Gastrocnemius medialis (tissue), 4 donors: ENCODE results near the gene LPAR3. TPM values are rescaled to one million over a fixed set of nuclear protein-coding genes. Genes with fewer than 3 reads are reported as not detected.

Experiments
- ATAC-seq, 2 donors: fragments of 150-250 bp; one replicate each; pipeline ENCODE4 v1.9.1; 2016
- DNase-seq, 2 donors: peaks; one replicate each; pipeline ENCODE4 v3.0.0-alpha.2; 2019
- H3K27ac ChIP-seq, 4 donors: fragments of 200-600 bp; sonication (generic); 1 replicate in 1 of 4; 2 replicates in 3 of 4; pipeline ENCODE4 v1.5.1; 2016 to 2018; ENCODE audit warnings: mild to moderate bottlenecking in 2 of 4, moderate library complexity in 1 of 4
- H3K27me3 ChIP-seq, 3 donors: fragments of 200-600 bp; sonication (generic) in 2 of 3; 1 replicate in 1 of 3; 2 replicates in 2 of 3; pipeline versions ENCODE4 v1.5.1 to v1.6.0; 2016 to 2019; ENCODE audit warnings: mild to moderate bottlenecking in 1 of 3, moderate library complexity in 1 of 3
- H3K36me3 ChIP-seq, 2 donors: fragments of 200-600 bp; sonication (generic) in 1 of 2; one replicate each; pipeline ENCODE4 v1.5.1; 2017 to 2018
- H3K4me1 ChIP-seq, 2 donors: fragments of 200-600 bp; sonication (generic) in 1 of 2; one replicate each; pipeline ENCODE4 v1.5.1; 2016 to 2017; ENCODE audit warnings: mild to moderate bottlenecking in 2 of 2
- H3K4me3 ChIP-seq, 4 donors: fragments of 200-600 bp; sonication (generic) in 3 of 4; 1 replicate in 1 of 4; 2 replicates in 3 of 4; pipeline ENCODE4 v1.5.1; 2016 to 2019; ENCODE audit warnings: mild to moderate bottlenecking in 2 of 4
- H3K9me3 ChIP-seq, 3 donors: fragments of 200-600 bp; sonication (generic) in 2 of 3; 1 replicate in 1 of 3; 2 replicates in 2 of 3; pipeline ENCODE4 v1.5.1; 2016 to 2019
- POLR2A ChIP-seq, 2 donors: fragments of 450-650 bp; IDR thresholded peaks; one replicate each; pipeline ENCODE4 v1.6.1; 2017; ENCODE audit warnings: antibody characterized with exemption in 2 of 2, mild to moderate bottlenecking in 2 of 2, moderate library complexity in 2 of 2
- in situ Hi-C, 4 donors: fragments of 200-750 bp; cut with MboI; loops; one replicate each; pipeline versions ENCODE4 v1.15.0 to v1.8.0; 2017; ENCODE audit warnings: low sequenced_read_pairs in 4 of 4
- intact Hi-C: fragments of 100-400 bp; cut with DNase I; formaldehyde crosslinking; loops from one replicate; pipeline ENCODE4 v1.15.1; 2023; ENCODE audit warnings: low total_unique reads
- total RNA-seq, 4 donors: library from RNA; depleted of rRNA; stranded (reverse); fragments of >200 nt; gene quantifications; one replicate each; pipeline versions ENCODE4 v1.1.0 to v1.2.3, GENCODE V29; 2016
- TF ChIP-seq, protein P1 (sequence below), 5 experiments: fragments of 450-650 bp in 3 of 5; fragments of 200-600 bp in 2 of 5; sonication (generic) in 2 of 5; IDR thresholded peaks in 4 of 5; conservative IDR thresholded peaks in 1 of 5; 1 replicate in 4 of 5; 2 replicates in 1 of 5; pipeline ENCODE4 v1.5.1; 2016 to 2019; ENCODE audit warnings: antibody characterized with exemption in 5 of 5, mild to moderate bottlenecking in 3 of 5, moderate library complexity in 3 of 5

LPAR3 gene, protein sequence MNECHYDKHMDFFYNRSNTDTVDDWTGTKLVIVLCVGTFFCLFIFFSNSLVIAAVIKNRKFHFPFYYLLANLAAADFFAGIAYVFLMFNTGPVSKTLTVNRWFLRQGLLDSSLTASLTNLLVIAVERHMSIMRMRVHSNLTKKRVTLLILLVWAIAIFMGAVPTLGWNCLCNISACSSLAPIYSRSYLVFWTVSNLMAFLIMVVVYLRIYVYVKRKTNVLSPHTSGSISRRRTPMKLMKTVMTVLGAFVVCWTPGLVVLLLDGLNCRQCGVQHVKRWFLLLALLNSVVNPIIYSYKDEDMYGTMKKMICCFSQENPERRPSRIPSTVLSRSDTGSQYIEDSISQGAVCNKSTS
- not detected for total RNA-seq

DNA sequence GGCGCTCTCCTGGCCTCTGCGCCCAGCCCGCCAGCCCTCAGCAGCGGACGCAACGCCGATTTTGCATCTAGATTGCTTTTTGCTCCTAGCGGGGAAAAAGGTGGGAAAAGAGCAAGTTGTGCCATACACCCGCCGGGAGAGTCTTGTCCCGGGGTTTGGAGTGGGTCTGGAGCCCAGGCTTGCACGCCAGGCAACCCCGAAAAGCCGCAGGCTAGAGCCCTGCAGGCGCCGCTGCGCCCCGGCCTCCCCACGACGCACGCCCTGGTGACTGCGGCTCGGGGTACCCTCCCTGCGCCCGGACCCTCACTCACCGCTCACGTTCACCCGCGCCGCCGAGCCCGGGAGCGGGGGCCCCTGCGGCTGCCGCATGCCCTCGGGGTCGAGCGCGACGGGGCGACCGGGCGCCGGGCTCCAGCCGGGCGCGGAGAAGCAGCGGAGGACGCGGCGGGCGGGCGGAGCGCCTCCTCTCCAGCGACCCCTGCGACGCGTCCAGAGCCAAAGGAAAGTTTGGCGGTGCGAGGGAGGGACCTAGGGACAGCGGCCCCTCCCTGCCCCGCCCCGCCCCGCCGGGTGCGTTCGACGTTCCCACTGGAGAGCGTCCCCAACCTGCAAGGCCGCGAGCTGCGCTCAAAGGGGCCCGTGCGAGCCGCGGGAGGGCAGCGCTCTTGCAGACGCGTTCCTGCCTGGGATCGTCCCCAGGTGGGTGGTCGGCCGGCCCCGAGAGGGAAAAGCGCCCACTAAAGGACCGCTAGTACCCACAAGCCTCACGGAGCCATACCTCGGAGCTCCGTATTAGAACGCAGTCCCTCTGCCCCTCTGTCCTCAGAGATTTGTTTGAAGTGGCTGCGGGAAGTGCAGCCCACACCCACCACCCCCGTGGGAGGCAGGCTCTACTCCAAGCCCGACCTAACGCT is at the start of gene LPAR3:
TSS of gene LPAR3 (minus strand) at position 502 of the 914 bp plus-strand sequence. CDS start 27,086 bp downstream, outside the sequence.
- no peak for TF ChIP-seq POLR2A (IDR thresholded peaks at IDR 0.05)
- TF ChIP-seq, protein P1, sequence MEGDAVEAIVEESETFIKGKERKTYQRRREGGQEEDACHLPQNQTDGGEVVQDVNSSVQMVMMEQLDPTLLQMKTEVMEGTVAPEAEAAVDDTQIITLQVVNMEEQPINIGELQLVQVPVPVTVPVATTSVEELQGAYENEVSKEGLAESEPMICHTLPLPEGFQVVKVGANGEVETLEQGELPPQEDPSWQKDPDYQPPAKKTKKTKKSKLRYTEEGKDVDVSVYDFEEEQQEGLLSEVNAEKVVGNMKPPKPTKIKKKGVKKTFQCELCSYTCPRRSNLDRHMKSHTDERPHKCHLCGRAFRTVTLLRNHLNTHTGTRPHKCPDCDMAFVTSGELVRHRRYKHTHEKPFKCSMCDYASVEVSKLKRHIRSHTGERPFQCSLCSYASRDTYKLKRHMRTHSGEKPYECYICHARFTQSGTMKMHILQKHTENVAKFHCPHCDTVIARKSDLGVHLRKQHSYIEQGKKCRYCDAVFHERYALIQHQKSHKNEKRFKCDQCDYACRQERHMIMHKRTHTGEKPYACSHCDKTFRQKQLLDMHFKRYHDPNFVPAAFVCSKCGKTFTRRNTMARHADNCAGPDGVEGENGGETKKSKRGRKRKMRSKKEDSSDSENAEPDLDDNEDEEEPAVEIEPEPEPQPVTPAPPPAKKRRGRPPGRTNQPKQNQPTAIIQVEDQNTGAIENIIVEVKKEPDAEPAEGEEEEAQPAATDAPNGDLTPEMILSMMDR (IDR thresholded peaks at IDR 0.05 in 4 of 5, conservative IDR thresholded peaks at IDR 0.05 in 1 of 5), result no peak
- Histone ChIP-seq H3K9me3 (no peaks in the 10 kb centered on the region), H3K4me1 (no peaks in the 10 kb centered on the region), H3K36me3 (no peaks in the 10 kb centered on the region), H3K27me3 (peaks cover 15 to 24% (median 16%) of the 10 kb centered on the region in 3 donors), H3K4me3 (peak within 1 kb of the TSS in 1 of 4 donors; percentile 0), H3K27ac (no peak within 1 kb of the TSS)
- no peak for ATAC-seq
- in situ Hi-C loops (no loop called here), intact Hi-C loops (no loop called here)
- DNase-seq, result no peak

DNA sequence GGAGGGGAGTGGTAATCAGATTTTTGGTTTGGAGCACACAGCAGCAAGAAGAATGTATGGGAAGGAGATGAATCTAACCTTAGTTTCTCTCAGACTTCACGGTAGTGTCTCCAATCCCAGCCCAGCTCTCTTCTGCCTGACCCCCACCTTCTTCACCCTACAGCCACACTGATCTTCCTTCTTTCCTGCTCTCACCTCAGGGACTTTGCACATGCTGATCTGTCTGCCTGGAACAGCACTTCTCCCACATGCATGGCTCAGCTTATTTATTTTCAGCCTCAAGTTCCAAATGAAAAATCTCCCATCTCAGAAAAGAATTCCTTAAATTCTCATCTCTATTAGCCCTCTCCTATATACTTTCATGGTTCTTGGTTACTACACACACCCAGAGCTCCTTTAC is 48.8 kb upstream of the LPAR3 start:
- ATAC-seq, result no peak
- Histone ChIP-seq H3K27me3 (no peaks in the 10 kb centered on the region), H3K4me3 (no peak overlapping the region), H3K9me3 (no peaks in the 10 kb centered on the region), H3K36me3 (no peaks in the 10 kb centered on the region), H3K4me1 (peaks cover 0 to 6% of the 10 kb centered on the region in 2 donors), H3K27ac (no peak overlapping the region)
- in situ Hi-C loops, result loop anchor here in 2 of 4 donors (5.0 to 10.0 kb wide), 2 partner anchors 313 to 320 kb away; partner anchors contain the start of gene C1orf52 (in 1 of the 2)
- intact Hi-C loops, result loop anchor here (10.0 kb wide), 1 partner anchor 123 kb away; a partner anchor contains a TSS
- DNase-seq, result no peak
- TF ChIP-seq, protein P1 (IDR thresholded peaks at IDR 0.05 in 4 of 5, conservative IDR thresholded peaks at IDR 0.05 in 1 of 5), result no peak
- no peak for TF ChIP-seq POLR2A (IDR thresholded peaks at IDR 0.05)

DNA sequence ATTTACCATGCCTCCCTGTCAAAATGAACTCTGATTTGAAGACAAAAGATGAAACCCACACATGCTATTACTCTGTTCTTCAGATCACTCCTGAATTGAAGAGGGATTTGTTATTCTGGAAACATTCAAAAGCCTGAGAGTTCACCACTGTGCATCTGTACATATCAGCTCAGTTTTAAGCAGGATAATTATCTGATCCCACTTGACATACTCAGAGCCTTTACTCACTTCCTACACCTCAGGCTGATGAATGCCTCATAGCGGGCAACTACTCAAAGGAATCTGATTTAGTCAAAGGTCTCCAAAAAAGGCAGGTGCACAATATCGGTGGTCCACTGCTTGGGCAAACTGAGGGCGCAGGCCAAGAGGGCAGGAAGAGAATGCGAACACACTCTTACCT is 47.5 kb upstream of the LPAR3 start:
- ATAC-seq, result no peak
- intact Hi-C loops (loop anchor here (10.0 kb wide), 1 partner anchor 124 kb away; a partner anchor contains a TSS), in situ Hi-C loops (loop anchor here in 2 of 4 donors (5.0 to 10.0 kb wide), 2 partner anchors 314 to 322 kb away; partner anchors contain the start of gene C1orf52 (in 1 of the 2))
- H3K4me3 ChIP-seq, result no peak overlapping the region
- H3K36me3 ChIP-seq, result no peaks in the 10 kb centered on the region
- peaks cover 0 to under 1% of the 10 kb centered on the region in 2 donors for H3K4me1 ChIP-seq
- no peaks in the 10 kb centered on the region for H3K9me3 ChIP-seq
- no peak for DNase-seq
- no peaks in the 10 kb centered on the region for H3K27me3 ChIP-seq
- no peak for TF ChIP-seq POLR2A (IDR thresholded peaks at IDR 0.05)
- TF ChIP-seq, protein P1 (IDR thresholded peaks at IDR 0.05 in 4 of 5, conservative IDR thresholded peaks at IDR 0.05 in 1 of 5), result no peak
- no peak overlapping the region for H3K27ac ChIP-seq

DNA sequence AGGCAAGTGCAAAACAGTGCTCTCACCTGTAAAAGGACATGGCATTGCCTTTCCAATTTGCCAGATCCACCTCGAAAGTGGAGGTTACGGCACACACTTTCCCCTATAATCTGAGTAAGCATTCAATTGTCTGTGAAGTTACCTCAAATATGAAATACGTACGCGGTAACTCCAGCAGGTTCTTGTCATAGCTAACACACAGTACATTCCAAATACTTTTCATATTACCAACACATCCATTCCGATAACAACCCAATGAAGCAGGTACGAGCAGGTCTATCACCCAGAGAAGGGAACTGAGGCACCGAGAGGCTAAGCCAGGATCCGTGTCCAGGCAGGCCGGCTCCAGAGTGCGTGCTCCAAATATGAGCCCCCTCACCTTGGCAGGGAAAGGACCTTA is 46.8 kb upstream of the LPAR3 start:
- Histone ChIP-seq H3K4me1 (no peaks in the 10 kb centered on the region), H3K27me3 (no peaks in the 10 kb centered on the region), H3K36me3 (no peaks in the 10 kb centered on the region), H3K27ac (no peak overlapping the region), H3K9me3 (no peaks in the 10 kb centered on the region), H3K4me3 (no peak overlapping the region)
- TF ChIP-seq POLR2A (IDR thresholded peaks at IDR 0.05), result no peak
- TF ChIP-seq, protein P1 (IDR thresholded peaks at IDR 0.05 in 4 of 5, conservative IDR thresholded peaks at IDR 0.05 in 1 of 5), result no peak
- DNase-seq, result no peak
- intact Hi-C loops (loop anchor here (10.0 kb wide), 1 partner anchor 125 kb away; a partner anchor contains a TSS), in situ Hi-C loops (loop anchor here in 2 of 4 donors (5.0 to 10.0 kb wide), 2 partner anchors 315 to 323 kb away; partner anchors contain the start of gene C1orf52 (in 1 of the 2))
- no peak for ATAC-seq
